Lower leg skin (tissue), 4 donors: Measurements from ENCODE around the gene PLA2G4F. TPM values are rescaled to one million over a fixed set of nuclear protein-coding genes. Genes with fewer than 3 reads are reported as not detected.
A peak's percentile ranks its signal among the peaks of the same experiment; 100 is the strongest.

Source experiments
- DNase-seq, 2 donors: peaks; one replicate each; pipeline ENCODE4 v3.0.0-alpha.2; 2019; ENCODE audit warnings: low spot score in 2 of 2
- H3K4me3 ChIP-seq: fragments of 200-600 bp; sonication (generic); 2 replicates; pipeline ENCODE4 v1.5.1; 2017; ENCODE audit warnings: mild to moderate bottlenecking, low read depth; ENCODE audit not compliant: poor library complexity, severe bottlenecking
- POLR2A ChIP-seq, 2 donors: fragments of 450-650 bp; IDR thresholded peaks; one replicate each; pipeline ENCODE4 v1.6.1; 2016 to 2017; ENCODE audit warnings: antibody characterized with exemption in 2 of 2, mild to moderate bottlenecking in 1 of 2, moderate library complexity in 1 of 2
- WGBS, 2 donors: methylation state at CpG; one replicate each; pipeline ENCODE4 v1.1.5; 2018; 5-methylcytosine and 5-hydroxymethylcytosine counted together
- intact Hi-C: fragments of 100-400 bp; cut with DNase I; formaldehyde crosslinking; loops from one replicate; pipeline ENCODE4 v1.15.0; 2023; ENCODE audit warnings: low total_unique reads
- total RNA-seq, 4 donors: library from RNA; depleted of rRNA; stranded (reverse); fragments of >200 nt; gene quantifications; one replicate each; pipeline ENCODE4 v1.1.0, GENCODE V29; 2016
- TF ChIP-seq, protein P1 (sequence below), 3 donors: fragments of 450-650 bp; IDR thresholded peaks; one replicate each; pipeline ENCODE4 v1.5.1; 2016; ENCODE audit warnings: antibody characterized with exemption in 3 of 3, mild to moderate bottlenecking in 3 of 3, moderate library complexity in 2 of 3

Gene PLA2G4F
- total RNA-seq, 4 donors from 2014 or later, result 117 to 176 (median 170) TPM

DNA sequence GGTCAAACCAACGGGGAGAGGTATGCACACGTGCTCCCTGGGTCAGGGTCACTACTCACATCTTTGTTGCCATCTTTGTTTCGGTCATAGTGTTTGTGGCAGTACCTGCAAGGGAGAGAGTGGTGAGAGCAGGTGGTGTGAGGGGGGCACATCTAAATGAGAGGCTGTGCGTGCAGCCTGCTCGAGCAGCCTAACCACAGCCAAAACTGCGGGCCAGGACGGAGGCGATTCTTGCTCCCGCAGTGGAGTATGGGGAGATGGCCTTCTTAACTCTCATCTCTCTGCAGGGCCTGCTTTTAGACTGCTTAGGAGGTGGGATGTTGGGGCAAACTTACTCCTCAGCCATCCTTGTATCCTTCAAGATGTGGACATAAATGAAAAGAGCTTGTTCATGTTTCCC, 6.9 kb upstream of the PLA2G4F start:
- TF ChIP-seq, protein P1, sequence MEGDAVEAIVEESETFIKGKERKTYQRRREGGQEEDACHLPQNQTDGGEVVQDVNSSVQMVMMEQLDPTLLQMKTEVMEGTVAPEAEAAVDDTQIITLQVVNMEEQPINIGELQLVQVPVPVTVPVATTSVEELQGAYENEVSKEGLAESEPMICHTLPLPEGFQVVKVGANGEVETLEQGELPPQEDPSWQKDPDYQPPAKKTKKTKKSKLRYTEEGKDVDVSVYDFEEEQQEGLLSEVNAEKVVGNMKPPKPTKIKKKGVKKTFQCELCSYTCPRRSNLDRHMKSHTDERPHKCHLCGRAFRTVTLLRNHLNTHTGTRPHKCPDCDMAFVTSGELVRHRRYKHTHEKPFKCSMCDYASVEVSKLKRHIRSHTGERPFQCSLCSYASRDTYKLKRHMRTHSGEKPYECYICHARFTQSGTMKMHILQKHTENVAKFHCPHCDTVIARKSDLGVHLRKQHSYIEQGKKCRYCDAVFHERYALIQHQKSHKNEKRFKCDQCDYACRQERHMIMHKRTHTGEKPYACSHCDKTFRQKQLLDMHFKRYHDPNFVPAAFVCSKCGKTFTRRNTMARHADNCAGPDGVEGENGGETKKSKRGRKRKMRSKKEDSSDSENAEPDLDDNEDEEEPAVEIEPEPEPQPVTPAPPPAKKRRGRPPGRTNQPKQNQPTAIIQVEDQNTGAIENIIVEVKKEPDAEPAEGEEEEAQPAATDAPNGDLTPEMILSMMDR (IDR thresholded peaks at IDR 0.05), result no peak
- no peak for TF ChIP-seq POLR2A (IDR thresholded peaks at IDR 0.05)
- WGBS, 2 donors, result 85 to 86% methylated on average over 9 of the region's 9 CpGs
- intact Hi-C loops, result no loop called here
- DNase-seq, result peak in 1 of 2 donors; percentile 74
- H3K4me3 ChIP-seq, result no peak overlapping the region

DNA sequence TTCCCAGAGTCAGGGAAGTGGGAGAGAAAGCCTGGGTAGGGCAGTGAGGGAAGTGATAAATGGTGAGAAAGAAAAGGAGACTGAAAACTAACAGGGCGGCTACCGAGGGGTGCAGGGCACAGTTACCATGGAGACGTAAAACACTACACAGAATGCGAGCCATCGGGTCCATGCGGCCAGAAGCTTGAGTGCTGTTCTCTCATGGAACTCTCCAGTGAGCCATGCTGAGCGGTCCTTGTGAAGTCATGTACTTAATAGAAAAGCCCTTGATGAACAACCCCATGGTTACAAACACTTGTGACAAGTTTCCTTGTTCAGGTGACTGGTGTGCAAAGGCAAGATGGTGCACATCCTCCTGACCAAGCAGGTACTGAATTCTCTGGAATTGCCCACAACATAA, 3.7 kb upstream of the PLA2G4F start:
- intact Hi-C loops, result no loop called here
- DNase-seq, result peak in 1 of 2 donors; percentile 2
- 83 to 87% methylated on average over 7 of the region's 7 CpGs for WGBS, 2 donors
- no peak for TF ChIP-seq POLR2A (IDR thresholded peaks at IDR 0.05)
- TF ChIP-seq, protein P1 (IDR thresholded peaks at IDR 0.05), result no peak
- no peak overlapping the region for H3K4me3 ChIP-seq

DNA sequence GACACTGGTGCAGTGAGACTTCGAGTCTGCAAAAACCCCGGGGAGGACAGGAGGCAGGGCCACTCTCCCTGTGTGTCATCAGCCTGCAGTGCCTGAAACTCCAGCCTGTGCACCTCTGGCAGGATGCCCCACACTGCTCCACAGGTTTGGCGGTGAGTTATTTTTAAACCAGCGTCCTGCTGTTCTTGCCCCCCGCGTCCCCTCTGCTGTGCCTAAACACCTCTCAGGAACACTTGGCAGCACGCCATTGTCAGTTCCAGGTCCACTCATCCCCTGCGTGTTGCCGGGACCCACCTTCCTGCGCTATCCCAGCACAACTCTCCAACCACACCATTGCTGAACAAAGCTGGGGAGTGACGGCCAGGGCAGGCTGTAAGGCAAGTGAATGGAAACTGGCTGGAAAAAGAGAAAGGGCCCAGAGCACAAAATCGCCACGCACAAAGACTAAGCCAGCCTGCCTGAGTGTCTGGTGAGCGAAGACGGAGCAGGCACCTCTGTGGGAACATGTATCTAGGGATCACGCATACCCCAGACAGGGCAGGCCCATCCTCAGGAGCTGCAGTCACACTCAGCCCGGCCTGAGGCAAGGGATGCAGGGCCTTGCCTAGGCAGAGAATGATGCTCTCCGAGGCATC, 3.1 kb upstream of the PLA2G4F start:
- DNase-seq, result peak in 1 of 2 donors; percentile 89
- TF ChIP-seq, protein P1 (IDR thresholded peaks at IDR 0.05), result no peak
- no peak for TF ChIP-seq POLR2A (IDR thresholded peaks at IDR 0.05)
- H3K4me3 ChIP-seq, result no peak overlapping the region
- intact Hi-C loops, result no loop called here
- WGBS, 2 donors, result 82 to 87% methylated on average over 18 of the region's 18 CpGs

DNA sequence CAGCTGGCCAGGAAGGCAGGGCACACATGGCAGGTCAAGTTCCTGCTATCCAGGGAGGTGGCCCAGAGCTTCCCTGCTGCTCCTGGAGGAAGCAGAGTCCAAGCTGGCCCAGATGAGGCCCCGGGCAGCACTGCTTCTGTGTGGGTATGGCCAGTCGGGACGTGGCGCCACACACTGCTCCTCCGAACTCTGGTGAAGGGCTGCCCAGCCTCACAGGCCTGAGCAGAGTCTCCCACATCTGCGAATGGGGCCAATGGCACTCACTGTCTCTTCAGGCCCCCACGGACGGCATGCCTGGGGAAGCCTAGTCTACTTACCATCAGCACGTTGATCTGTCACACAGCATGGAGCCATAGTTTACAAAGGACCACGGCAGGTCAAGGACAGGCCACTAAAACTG, 2.5 kb upstream of the PLA2G4F start:
- no peak for TF ChIP-seq POLR2A (IDR thresholded peaks at IDR 0.05)
- WGBS, 2 donors, result 91 to 94% methylated on average over 9 to 10 of the region's 10 CpGs
- intact Hi-C loops, result no loop called here
- peak in 1 of 2 donors; percentile 85 for DNase-seq
- no peak overlapping the region for H3K4me3 ChIP-seq

DNA sequence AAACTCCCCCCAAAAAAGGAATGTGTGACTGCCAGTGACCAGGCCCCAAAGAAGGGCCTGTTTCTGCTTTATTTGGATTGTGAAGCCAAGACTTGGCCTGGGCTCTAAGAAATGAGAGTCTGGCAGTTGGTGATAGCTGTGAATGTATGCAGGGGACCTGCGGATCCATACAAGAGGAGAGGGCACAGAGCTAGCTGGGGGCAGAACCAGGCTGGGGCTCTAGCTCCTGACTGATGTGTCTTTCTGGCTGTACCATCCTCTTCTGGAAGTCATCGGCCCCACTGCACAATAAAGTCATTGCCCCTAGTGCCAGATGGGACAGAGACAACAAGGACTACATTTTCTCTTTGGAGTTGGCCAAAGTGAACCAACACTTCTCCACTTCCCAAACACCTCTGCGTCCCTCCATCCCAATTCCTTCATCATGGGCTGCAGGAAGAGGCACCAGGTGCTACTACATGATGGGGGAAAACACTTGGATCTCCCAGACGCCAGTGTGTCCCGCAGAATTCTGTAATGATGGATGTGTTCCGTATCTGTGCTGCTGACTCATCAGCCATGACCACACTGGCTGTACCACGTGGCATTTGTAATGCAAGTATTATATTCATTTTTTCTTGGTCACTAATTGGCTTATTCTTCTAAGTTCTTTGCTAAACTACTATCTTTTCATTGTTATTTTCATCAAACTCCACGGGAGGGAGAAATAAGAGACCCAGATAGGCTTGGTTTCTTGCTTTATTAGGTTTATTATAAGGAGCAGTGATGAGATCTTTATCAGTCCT, 1.7 kb upstream of the PLA2G4F start:
- TF ChIP-seq POLR2A (IDR thresholded peaks at IDR 0.05), result no peak
- TF ChIP-seq, protein P1 (IDR thresholded peaks at IDR 0.05), result no peak
- peak in 1 of 2 donors; percentile 53 for DNase-seq
- intact Hi-C loops, result no loop called here
- H3K4me3 ChIP-seq, result no peak overlapping the region
- 61 to 63% methylated on average over 8 of the region's 8 CpGs for WGBS, 2 donors

DNA sequence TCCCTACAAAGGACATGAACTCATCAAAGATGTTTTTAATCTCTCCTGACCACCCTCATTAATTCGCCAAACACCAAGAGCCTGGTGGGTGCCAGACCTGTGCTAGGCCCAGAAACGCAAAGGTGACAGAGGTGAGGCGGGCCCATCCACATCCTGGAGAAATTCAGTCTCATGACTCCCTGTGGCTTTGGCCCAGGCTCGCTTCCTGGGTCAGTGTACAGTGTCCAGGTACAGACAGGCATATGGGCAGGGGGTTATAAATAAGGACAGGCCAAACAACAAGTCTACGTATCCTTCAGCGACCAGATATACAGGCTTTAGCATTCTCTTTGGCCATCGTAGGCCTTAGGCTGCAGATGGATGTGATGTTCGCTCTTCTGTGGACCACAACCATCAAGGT, 945 bp upstream of the PLA2G4F start:
- no peak overlapping the region for H3K4me3 ChIP-seq
- DNase-seq, result peak in 1 of 2 donors; percentile 70
- WGBS, 2 donors, result 93 to 95% methylated on average over 8 of the region's 8 CpGs
- intact Hi-C loops, result no loop called here
- TF ChIP-seq, protein P1 (IDR thresholded peaks at IDR 0.05), result no peak
